Stimulated activated CD4-positive, alpha-beta T cell treated with anti-CD3 and anti-CD28 coated beads, Interleukin-2, amount 100 ng/mL, for 48 hours (primary cell): ENCODE measurements around the gene TCF12.
"Not testable (repeated sequence)": the region's sequence is repeated elsewhere in the genome, so short reads cannot be mapped to it uniquely, and the experiment has no call there.

ENCODE experiments used
- DNase-seq, 2 donors: peaks; one replicate each; pipeline ENCODE4 v3.0.0-alpha.2; 2020

TCF12 gene

GRCh38 chr15:56948764-56949101, 30.3 kb downstream of the TCF12 start:
- DNase-seq, result no peak

GRCh38 chr15:56950979-56951378, 32.5 kb downstream of the TCF12 start:
- DNase-seq, result no peak

- DNase-seq, result no peak
These were observed 35.3 kb downstream of the TCF12 start for GRCh38 chr15:56953790-56954189.

- not testable (repeated sequence) for DNase-seq
These were observed 36.6 kb downstream of the TCF12 start for GRCh38 chr15:56955011-56955410.

GRCh38 chr15:56956538-56956937, 38.1 kb downstream of the TCF12 start:
- no peak for DNase-seq

- DNase-seq, result no peak
These were observed 39.5 kb downstream of the TCF12 start for GRCh38 chr15:56957812-56958406.

- DNase-seq, result no peak
These were observed 40.8 kb downstream of the TCF12 start for GRCh38 chr15:56959318-56959648.

- DNase-seq, result no peak
These were observed 41.7 kb downstream of the TCF12 start for GRCh38 chr15:56960116-56960515.

- DNase-seq, result no peak
These were observed 44.7 kb downstream of the TCF12 start for GRCh38 chr15:56963126-56963525.

- DNase-seq, result no peak
These were observed 45.3 kb downstream of the TCF12 start for GRCh38 chr15:56963710-56964109.

- no peak for DNase-seq
These were observed 45.7 kb downstream of the TCF12 start for GRCh38 chr15:56964182-56964581.

- no peak for DNase-seq
These were observed 47.0 kb downstream of the TCF12 start for GRCh38 chr15:56965231-56966013.

GRCh38 chr15:56967336-56967735, 48.9 kb downstream of the TCF12 start:
- DNase-seq, result no peak

- DNase-seq, result no peak
These were observed 49.8 kb downstream of the TCF12 start for GRCh38 chr15:56968256-56968655.

GRCh38 chr15:56968821-56969220, 50.4 kb downstream of the TCF12 start:
- DNase-seq, result no peak

- no peak for DNase-seq
These were observed 50.9 kb downstream of the TCF12 start for GRCh38 chr15:56969265-56969895.

GRCh38 chr15:56971571-56971970, 53.1 kb downstream of the TCF12 start:
- no peak for DNase-seq

GRCh38 chr15:56972016-56972415, 53.6 kb downstream of the TCF12 start:
- DNase-seq, result no peak

- DNase-seq, result no peak
These were observed 54.0 kb downstream of the TCF12 start for GRCh38 chr15:56972426-56972825.

GRCh38 chr15:56973463-56973862, 55.0 kb downstream of the TCF12 start:
- no peak for DNase-seq

- no peak for DNase-seq
These were observed 58.8 kb downstream of the TCF12 start for GRCh38 chr15:56977232-56977631.

- DNase-seq, result no peak
These were observed 60.6 kb downstream of the TCF12 start for GRCh38 chr15:56978898-56979662.

GRCh38 chr15:56980473-56980872, 62.0 kb downstream of the TCF12 start:
- no peak for DNase-seq

- no peak for DNase-seq
These were observed 62.7 kb downstream of the TCF12 start for GRCh38 chr15:56981160-56981559.
